Lower leg skin (tissue), 3 donors: ENCODE results near the gene TREH.

Experiments
- POLR2A ChIP-seq, 2 donors: fragments of 450-650 bp; IDR thresholded peaks; one replicate each; pipeline ENCODE4 v1.6.1; 2016 to 2017; ENCODE audit warnings: antibody characterized with exemption in 2 of 2, mild to moderate bottlenecking in 1 of 2, moderate library complexity in 1 of 2
- TF ChIP-seq, protein P1 (sequence below), 3 donors: fragments of 450-650 bp; IDR thresholded peaks; one replicate each; pipeline ENCODE4 v1.5.1; 2016; ENCODE audit warnings: antibody characterized with exemption in 3 of 3, mild to moderate bottlenecking in 3 of 3, moderate library complexity in 2 of 3

DNA sequence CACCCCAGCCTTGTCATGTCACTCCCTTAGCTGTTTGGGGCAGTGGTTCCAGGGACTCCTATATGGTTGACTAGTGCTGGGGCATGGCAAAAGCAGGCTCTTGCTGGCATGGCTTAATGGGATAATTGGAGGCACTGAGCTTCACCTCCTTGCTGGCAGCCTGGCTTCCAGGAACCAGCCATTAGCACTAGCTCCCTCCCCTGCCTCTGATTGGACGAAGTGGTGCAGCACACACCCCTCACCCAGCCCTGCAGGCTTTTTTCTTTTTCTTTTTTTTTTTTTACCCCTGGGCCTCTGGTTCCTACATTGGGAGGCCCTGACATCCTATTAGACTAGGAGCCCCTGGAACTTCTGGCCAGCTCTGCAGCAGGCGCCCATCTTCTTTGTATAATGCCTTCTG, 53.5 kb downstream of the TREH start:
- TF ChIP-seq POLR2A (IDR thresholded peaks at IDR 0.05): no peak
- TF ChIP-seq, protein P1, sequence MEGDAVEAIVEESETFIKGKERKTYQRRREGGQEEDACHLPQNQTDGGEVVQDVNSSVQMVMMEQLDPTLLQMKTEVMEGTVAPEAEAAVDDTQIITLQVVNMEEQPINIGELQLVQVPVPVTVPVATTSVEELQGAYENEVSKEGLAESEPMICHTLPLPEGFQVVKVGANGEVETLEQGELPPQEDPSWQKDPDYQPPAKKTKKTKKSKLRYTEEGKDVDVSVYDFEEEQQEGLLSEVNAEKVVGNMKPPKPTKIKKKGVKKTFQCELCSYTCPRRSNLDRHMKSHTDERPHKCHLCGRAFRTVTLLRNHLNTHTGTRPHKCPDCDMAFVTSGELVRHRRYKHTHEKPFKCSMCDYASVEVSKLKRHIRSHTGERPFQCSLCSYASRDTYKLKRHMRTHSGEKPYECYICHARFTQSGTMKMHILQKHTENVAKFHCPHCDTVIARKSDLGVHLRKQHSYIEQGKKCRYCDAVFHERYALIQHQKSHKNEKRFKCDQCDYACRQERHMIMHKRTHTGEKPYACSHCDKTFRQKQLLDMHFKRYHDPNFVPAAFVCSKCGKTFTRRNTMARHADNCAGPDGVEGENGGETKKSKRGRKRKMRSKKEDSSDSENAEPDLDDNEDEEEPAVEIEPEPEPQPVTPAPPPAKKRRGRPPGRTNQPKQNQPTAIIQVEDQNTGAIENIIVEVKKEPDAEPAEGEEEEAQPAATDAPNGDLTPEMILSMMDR (IDR thresholded peaks at IDR 0.05): no peak
